K562 (cell line): ENCODE measurements around the gene IP6K3. TPM values are rescaled to one million over a fixed set of nuclear protein-coding genes. Genes with fewer than 3 reads are reported as not detected.

Source experiments
- ATAC-seq: fragments of 200-7000 bp; cut with Tn5 transposase; 3 replicates; pipeline ENCODE4 v1.9.1; 2020; ENCODE audit warnings: moderate library complexity
- BruUV-seq: library from RNA; stranded (reverse); fragments of 400-500 nt; replicated peaks from 2 replicates; lab custom pipeline; 2021; lab: Mats Ljungman, UMichigan
- CTCF ChIA-PET: fragments of 300-600 bp; formaldehyde crosslinking; extraction: SDS; loops from one replicate; lab custom pipeline; 2021; ENCODE audit warnings: low intra/inter-chr PET ratio; lab: Yijun Ruan, JAX
- POLR2A ChIA-PET: fragments of 300-600, 350-650 bp; sonication (Branson Sonifier 250); formaldehyde crosslinking; extraction: SDS; loops from one replicate; lab custom pipeline; 2021; ENCODE audit warnings: antibody characterized with exemption, inconsistent platforms; lab: Yijun Ruan, JAX
- DNase-seq, 4 experiments: peaks; one replicate each; pipeline versions ENCODE4 v3.0.0 to v3.0.0-alpha.2; 2011 to 2018; ENCODE audit warnings: low spot score in 3 of 4, mixed read lengths in 3 of 4; ENCODE audit errors: extremely low read depth in 1 of 4
- FAIRE-seq: peaks from 2 replicates; lab custom pipeline; 2011; peaks lifted over from hg19 to GRCh38; lab: Jason Lieb, UNC
- H2AFZ ChIP-seq: 2 replicates; pipeline ENCODE4 v1.6.0; 2011; ENCODE audit warnings: low read depth, low read length, control low read depth, inconsistent platforms
- H3K27ac ChIP-seq: fragments of 200-600 bp; 3 replicates; pipeline ENCODE4 v1.8.0; 2011; ENCODE audit warnings: low read depth, mild to moderate bottlenecking, control low read depth, inconsistent platforms, low read length, moderate library complexity, mixed read lengths; ENCODE audit errors: extremely low read depth
- H3K27me3 ChIP-seq, 2 experiments: fragments of 300-600 bp in 1 of 2; 2 replicates in 1 of 2; 3 replicates in 1 of 2; pipeline versions ENCODE4 v1.6.0 to v1.8.0; 2011; ENCODE audit warnings: inconsistent platforms in 2 of 2, low read length in 2 of 2, mild to moderate bottlenecking in 1 of 2, mixed read lengths in 1 of 2, moderate library complexity in 1 of 2; ENCODE audit not compliant: control insufficient read depth in 2 of 2, insufficient read depth in 2 of 2
- H3K36me3 ChIP-seq: fragments of 300-600 bp; 3 replicates; pipeline ENCODE4 v1.8.0; 2011; ENCODE audit warnings: mild to moderate bottlenecking, low read length, inconsistent platforms; ENCODE audit not compliant: control insufficient read depth, insufficient read depth
- H3K4me1 ChIP-seq, 2 experiments: fragments of 200-600 bp in 1 of 2; replicated peaks in 1 of 2; 2 replicates in 1 of 2; 3 replicates in 1 of 2; pipeline versions ENCODE4 v1.5.1 to v1.8.0; 2011; ENCODE audit warnings: inconsistent platforms in 2 of 2, low read length in 2 of 2, mild to moderate bottlenecking in 1 of 2, mixed read lengths in 1 of 2, moderate library complexity in 1 of 2; ENCODE audit not compliant: control insufficient read depth in 2 of 2, insufficient read depth in 2 of 2
- H3K4me2 ChIP-seq: 2 replicates; pipeline ENCODE4 v1.6.1; 2011; ENCODE audit warnings: low read length, control low read depth, inconsistent platforms, mixed read lengths; ENCODE audit not compliant: insufficient read depth
- H3K4me3 ChIP-seq: fragments of 200-600 bp; sonication (generic), shearing (Covaris generic); 2 replicates; pipeline ENCODE4 v1.5.1; 2016; ENCODE audit warnings: control low read depth, inconsistent platforms
- H3K79me2 ChIP-seq: fragments of 200-600 bp; 3 replicates; pipeline ENCODE4 v1.8.0; 2011; ENCODE audit warnings: low read length, inconsistent platforms; ENCODE audit not compliant: control insufficient read depth, insufficient read depth
- H3K9ac ChIP-seq, 2 experiments: 2 replicates each; pipeline versions ENCODE4 v1.6.0 to v1.6.1; 2011; ENCODE audit warnings: low read depth in 2 of 2, low read length in 2 of 2, control low read depth in 1 of 2, inconsistent platforms in 1 of 2, mild to moderate bottlenecking in 1 of 2, mixed read lengths in 1 of 2; ENCODE audit not compliant: insufficient read depth in 1 of 2
- H3K9me1 ChIP-seq: one replicate; pipeline ENCODE4 v1.6.0; 2011; ENCODE audit warnings: inconsistent platforms, mild to moderate bottlenecking, low read length, moderate library complexity; ENCODE audit not compliant: control insufficient read depth, insufficient read depth
- H3K9me3 ChIP-seq: replicated peaks from 2 replicates; pipeline ENCODE4 v1.5.1; 2011; ENCODE audit warnings: low read depth, low read length, inconsistent platforms; ENCODE audit not compliant: control insufficient read depth, insufficient read depth
- H4K20me1 ChIP-seq: replicated peaks from 2 replicates; pipeline ENCODE4 v1.6.1; 2011; ENCODE audit warnings: low read length, inconsistent platforms, mixed read lengths; ENCODE audit not compliant: control insufficient read depth, insufficient read depth
- DIDO1 ChIP-seq: fragments of 450-650 bp; IDR thresholded peaks from 2 replicates; pipeline ENCODE4 v1.6.1; 2016; ENCODE audit warnings: low read depth, missing biosample characterization, missing genetic modification characterization
- E2F1 ChIP-seq: sonication (generic); formaldehyde crosslinking; IDR thresholded peaks from 2 replicates; pipeline ENCODE4 v1.8.1; 2023; ENCODE audit warnings: mild to moderate bottlenecking, missing genetic modification reagents, moderate library complexity
- FOXO4 ChIP-seq: fragments of 450-650 bp; formaldehyde crosslinking; IDR thresholded peaks from 2 replicates; pipeline ENCODE4 v1.4.0; 2020; ENCODE audit warnings: mild to moderate bottlenecking, moderate library complexity
- POLR2G ChIP-seq: fragments of 200-400 bp; formaldehyde crosslinking; IDR thresholded peaks from 2 replicates; pipeline ENCODE4 v1.6.1; 2017; ENCODE audit warnings: low read depth, mild to moderate bottlenecking, antibody characterized with exemption, low read length, moderate library complexity
- ZBTB33 ChIP-seq: sonication (generic); formaldehyde crosslinking; IDR thresholded peaks from 2 replicates; pipeline ENCODE4 v1.8.1; 2023; ENCODE audit warnings: mild to moderate bottlenecking, missing genetic modification reagents
- ZC3H11A ChIP-seq: IDR thresholded peaks from 2 replicates; pipeline ENCODE4 v1.6.1; 2012; ENCODE audit warnings: low read depth, low read length, improper control_type of control experiment
- WGBS: fragments of 100-300 bp; shearing (Covaris generic); methylation state at CpG from one replicate; pipeline ENCODE4 v1.1.6; 2016; ENCODE audit warnings: low coverage, mixed read lengths; ENCODE audit not compliant: insufficient coverage; ENCODE audit errors: missing lambda C conversion rate; 5-methylcytosine and 5-hydroxymethylcytosine counted together
- in situ Hi-C: fragments of 300-500 bp; cut with MboI; formaldehyde crosslinking; loops from 4 replicates; pipeline ENCODE4 v1.15.0; 2018; ENCODE audit warnings: inconsistent platforms, mixed read lengths
- intact Hi-C: fragments of 100-400 bp; cut with micrococcal nuclease; formaldehyde crosslinking; loops from 2 replicates; pipeline ENCODE4 v1.14.2; 2022
- polyA plus RNA-seq, 8 experiments: library from polyadenylated mRNA; depleted of rRNA in 4 of 8; stranded (reverse) in 5 of 8; unstranded in 3 of 8; fragments of >200 nt; fragmentation: Nextera tagmentation in 2 of 8; fragmentation: Illumina TruSeq in 1 of 8; extraction: Ambion mirVana in 2 of 8; extraction: Trizol in 1 of 8; gene quantifications; 2 replicates each; pipeline versions ENCODE4 v1.2.1 to v1.2.3, GENCODE V29; 2011 to 2014; ENCODE audit warnings: inconsistent platforms in 1 of 8, missing spikeins in 1 of 8
- total RNA-seq, 7 experiments: library from RNA; depleted of rRNA in 6 of 7; stranded (reverse); fragments of >200 nt in 6 of 7; fragmentation: Illumina TruSeq in 2 of 7; extraction: Trizol in 2 of 7; gene quantifications; 2 replicates each; pipeline versions ENCODE4 v1.2.1 to v1.2.3, GENCODE V29; 2011 to 2021; ENCODE audit warnings: low replicate concordance in 1 of 7

The IP6K3 gene
- total and polyA plus RNA-seq, 9 of the 15 experiments (the other 6 are each of a cell fraction or from before 2014, with no cell fraction given) = not detected

GRCh38 chr6:33686225-33686924 lies 60.3 kb downstream of the IP6K3 start (continued):
- TF ChIP-seq ZC3H11A (no peak), DIDO1 (tag) (no peak), FOXO4 (no peak)

GRCh38 chr6:33685411-33686224 lies 61.1 kb downstream of the IP6K3 start:
- in situ Hi-C loops = no loop called here
- Histone ChIP-seq H4K20me1 (no peaks in the 10 kb centered on the region), H3K27ac (no peak overlapping the region), H3K9me1 (no peaks in the 10 kb centered on the region), H3K4me1 (peaks cover 0 to 7% of the 10 kb centered on the region in 2 experiments; a peak in 1 of 5 replicates), H3K79me2 (no peaks in the 10 kb centered on the region), H3K27me3 (no peaks in the 10 kb centered on the region), H3K36me3 (peaks cover 91% of the 10 kb centered on the region; the same call in 2 of the 3 replicates), H3K9me3 (no peaks in the 10 kb centered on the region), H3K4me3 (no peak overlapping the region), H2AFZ (no peak overlapping the region), H3K9ac (no peak overlapping the region), H3K4me2 (no peak overlapping the region)
- intact Hi-C loops = no loop called here
- DNase-seq (no peak), ATAC-seq (no peak), FAIRE-seq (no peak)
- peak; percentile 33; the same call in 1 of the 2 replicates for TF ChIP-seq POLR2G
- no peak for TF ChIP-seq E2F1
- peak; percentile 53; the same call in 1 of the 2 replicates for TF ChIP-seq ZBTB33 (CRISPR knock-in tag)
- ChIA-PET CTCF (no interaction called here), POLR2A (interaction anchor here (1.4 kb wide), 1 partner anchor 9 kb away, joined by 6 read pairs; no protein-coding TSS in a partner anchor)
- 88% methylated on average over 34 of the region's 38 CpGs for WGBS
- no TSS peak for BruUV-seq
